ENCODE measurements around the gene ITGA1.

- TF ChIP-seq CTCF (IDR thresholded peaks at IDR 0.05) (no peak), POLR2A (IDR thresholded peaks at IDR 0.05) (no peak)
These were observed 106.1 kb downstream of the ITGA1 start for GRCh38 chr5:52893863-52894262.
